HL-60 (cell line): ENCODE results near the gene CTDP1.

Experiments used
- GABPA ChIP-seq: IDR thresholded peaks from 2 replicates; pipeline ENCODE4 v1.6.1; 2012; ENCODE audit warnings: low read depth
- SPI1 ChIP-seq: IDR thresholded peaks from 2 replicates; pipeline ENCODE4 v1.6.1; 2012; ENCODE audit warnings: low read depth, mild to moderate bottlenecking, borderline replicate concordance
- TF ChIP-seq, protein P1 (sequence below): IDR thresholded peaks from one replicate; pipeline ENCODE4 v1.5.1; 2011; ENCODE audit warnings: low read length, control low read depth, inconsistent platforms; ENCODE audit not compliant: insufficient read depth
- TF ChIP-seq, protein P2 (sequence below): IDR thresholded peaks from 2 replicates; pipeline ENCODE4 v1.6.1; 2012; ENCODE audit warnings: low read depth; ENCODE audit not compliant: insufficient replicate concordance

DNA sequence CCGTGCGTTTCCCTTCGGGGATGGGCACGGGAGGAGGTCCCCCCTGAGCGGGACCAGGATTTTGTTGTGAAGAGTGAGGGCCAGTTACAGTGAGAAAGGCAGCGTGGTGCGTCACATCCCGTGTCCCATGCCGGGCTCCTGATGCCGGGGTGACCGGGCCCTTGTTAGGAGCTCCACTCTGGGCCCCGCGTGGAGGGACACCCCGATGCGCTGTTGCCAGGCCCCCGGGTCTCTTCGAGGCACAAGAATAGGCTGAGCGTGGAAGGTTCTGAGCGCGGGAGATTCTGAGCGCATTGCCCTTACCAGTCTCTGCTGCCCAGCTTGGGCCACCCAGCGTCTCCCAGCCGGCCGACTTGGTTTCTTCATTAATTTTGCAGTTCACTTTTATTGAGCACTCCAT, 17.6 kb downstream of the CTDP1 start:
- TF ChIP-seq, protein P1, sequence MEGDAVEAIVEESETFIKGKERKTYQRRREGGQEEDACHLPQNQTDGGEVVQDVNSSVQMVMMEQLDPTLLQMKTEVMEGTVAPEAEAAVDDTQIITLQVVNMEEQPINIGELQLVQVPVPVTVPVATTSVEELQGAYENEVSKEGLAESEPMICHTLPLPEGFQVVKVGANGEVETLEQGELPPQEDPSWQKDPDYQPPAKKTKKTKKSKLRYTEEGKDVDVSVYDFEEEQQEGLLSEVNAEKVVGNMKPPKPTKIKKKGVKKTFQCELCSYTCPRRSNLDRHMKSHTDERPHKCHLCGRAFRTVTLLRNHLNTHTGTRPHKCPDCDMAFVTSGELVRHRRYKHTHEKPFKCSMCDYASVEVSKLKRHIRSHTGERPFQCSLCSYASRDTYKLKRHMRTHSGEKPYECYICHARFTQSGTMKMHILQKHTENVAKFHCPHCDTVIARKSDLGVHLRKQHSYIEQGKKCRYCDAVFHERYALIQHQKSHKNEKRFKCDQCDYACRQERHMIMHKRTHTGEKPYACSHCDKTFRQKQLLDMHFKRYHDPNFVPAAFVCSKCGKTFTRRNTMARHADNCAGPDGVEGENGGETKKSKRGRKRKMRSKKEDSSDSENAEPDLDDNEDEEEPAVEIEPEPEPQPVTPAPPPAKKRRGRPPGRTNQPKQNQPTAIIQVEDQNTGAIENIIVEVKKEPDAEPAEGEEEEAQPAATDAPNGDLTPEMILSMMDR: no peak
- TF ChIP-seq, protein P2, sequence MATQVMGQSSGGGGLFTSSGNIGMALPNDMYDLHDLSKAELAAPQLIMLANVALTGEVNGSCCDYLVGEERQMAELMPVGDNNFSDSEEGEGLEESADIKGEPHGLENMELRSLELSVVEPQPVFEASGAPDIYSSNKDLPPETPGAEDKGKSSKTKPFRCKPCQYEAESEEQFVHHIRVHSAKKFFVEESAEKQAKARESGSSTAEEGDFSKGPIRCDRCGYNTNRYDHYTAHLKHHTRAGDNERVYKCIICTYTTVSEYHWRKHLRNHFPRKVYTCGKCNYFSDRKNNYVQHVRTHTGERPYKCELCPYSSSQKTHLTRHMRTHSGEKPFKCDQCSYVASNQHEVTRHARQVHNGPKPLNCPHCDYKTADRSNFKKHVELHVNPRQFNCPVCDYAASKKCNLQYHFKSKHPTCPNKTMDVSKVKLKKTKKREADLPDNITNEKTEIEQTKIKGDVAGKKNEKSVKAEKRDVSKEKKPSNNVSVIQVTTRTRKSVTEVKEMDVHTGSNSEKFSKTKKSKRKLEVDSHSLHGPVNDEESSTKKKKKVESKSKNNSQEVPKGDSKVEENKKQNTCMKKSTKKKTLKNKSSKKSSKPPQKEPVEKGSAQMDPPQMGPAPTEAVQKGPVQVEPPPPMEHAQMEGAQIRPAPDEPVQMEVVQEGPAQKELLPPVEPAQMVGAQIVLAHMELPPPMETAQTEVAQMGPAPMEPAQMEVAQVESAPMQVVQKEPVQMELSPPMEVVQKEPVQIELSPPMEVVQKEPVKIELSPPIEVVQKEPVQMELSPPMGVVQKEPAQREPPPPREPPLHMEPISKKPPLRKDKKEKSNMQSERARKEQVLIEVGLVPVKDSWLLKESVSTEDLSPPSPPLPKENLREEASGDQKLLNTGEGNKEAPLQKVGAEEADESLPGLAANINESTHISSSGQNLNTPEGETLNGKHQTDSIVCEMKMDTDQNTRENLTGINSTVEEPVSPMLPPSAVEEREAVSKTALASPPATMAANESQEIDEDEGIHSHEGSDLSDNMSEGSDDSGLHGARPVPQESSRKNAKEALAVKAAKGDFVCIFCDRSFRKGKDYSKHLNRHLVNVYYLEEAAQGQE: no peak
- TF ChIP-seq GABPA (no peak), SPI1 (no peak)
